HG02885 (cell line): ENCODE data around the gene TMED1.
A peak's percentile ranks its signal among the peaks of the same experiment; 100 is the strongest.
"Not testable (repeated sequence)": the region's sequence is repeated elsewhere in the genome, so short reads cannot be mapped to it uniquely, and the experiment has no call there.

Experiments
- ATAC-seq: cut with Tn5 transposase; IDR thresholded peaks from one replicate; pipeline ENCODE4 v1.9.1; 2021; ENCODE audit warnings: mild to moderate bottlenecking; ENCODE audit not compliant: unreplicated experiment, poor library complexity

TMED1 gene

DNA sequence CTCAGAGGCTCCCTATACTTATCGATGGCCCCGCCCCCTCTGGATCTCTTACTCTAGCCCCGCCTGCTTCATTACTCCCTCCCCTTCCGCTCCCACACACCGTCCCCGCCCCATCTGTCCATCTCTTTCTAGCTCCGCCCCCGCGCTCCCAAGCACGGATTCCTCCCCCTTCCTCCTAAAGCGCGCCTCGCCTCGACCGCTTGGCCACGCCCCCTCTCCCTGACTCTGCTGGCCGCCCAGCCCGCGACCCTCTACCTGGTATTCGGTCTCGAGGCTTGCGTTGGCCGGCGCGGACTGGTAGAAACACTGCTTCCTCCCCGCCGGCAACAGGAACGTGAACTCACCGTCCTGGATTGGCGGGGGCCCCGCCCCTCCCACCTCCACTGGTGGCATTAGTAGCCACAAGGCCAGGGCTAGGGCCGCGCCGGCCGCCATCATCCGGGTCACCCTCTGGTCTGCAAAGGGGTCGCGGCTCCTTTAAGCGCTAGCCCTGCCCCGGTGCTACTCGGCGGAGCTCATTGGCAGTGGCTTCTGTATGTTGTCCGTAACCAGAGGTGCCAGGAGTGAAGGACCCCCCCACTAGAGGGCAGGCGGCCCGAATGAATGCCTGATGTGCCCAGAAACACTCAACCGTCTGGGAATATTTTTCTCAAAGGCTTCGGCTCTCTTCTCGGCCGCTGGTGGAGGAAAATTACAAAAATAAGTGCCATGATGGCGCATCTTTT is at the start of gene TMED1:
Gene TMED1 (minus strand): TSS at position 459 of the 725 bp plus-strand sequence. CDS start 21 bp downstream, at position 438.
- ATAC-seq, result peak; percentile 74

DNA sequence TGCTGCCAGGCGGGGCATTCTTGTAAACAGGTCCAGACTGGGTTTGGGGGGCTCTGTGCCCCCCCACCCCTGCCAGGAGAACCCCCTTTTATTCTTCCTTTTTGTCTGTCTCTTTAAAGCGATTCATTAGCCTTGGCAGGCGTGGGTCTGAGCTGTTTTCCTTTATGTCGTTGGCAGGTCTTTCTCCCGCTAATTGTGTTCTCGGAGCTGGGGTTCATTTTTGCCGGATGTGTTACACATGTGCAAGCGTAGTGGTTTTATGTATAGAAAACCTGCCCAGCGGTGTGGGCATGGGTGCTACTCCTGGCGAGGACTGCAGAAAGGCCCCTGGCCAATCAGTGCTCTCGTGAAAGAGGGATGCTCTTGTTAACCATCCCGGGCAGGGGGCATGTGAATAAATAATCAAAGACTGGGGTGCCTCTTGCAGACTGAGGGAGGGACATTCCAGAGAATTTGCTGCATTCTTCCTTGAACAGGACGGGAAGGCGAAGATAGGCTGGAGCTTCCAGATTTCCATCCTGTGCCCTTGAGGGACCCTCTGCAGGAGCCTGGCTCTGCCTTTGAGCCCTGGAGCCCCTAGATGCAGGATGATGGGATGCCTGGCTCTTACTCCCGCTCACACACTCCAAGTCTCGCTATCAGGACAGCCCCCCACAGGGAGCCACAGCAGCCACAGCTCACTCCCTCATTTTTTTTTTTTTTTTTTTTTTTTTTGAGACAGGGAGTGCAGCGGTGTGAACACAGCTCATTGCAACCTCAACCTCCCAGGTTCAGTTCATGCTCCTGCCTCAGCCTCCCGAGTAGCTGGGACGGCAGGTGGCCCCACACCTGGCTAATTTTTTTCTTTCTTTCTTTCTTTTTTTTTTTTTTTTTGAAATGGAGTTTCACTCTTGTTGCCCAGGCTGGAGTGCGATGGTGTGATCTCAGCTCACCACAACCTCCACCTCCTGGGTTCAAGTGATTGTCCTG is 49.5 kb upstream of the TMED1 start:
- no peak for ATAC-seq

- no peak for ATAC-seq
Measured at GRCh38 chr19:10884274-10884673, 48.3 kb upstream of the TMED1 start.

GRCh38 chr19:10882108-10882457 is 46.1 kb upstream of the TMED1 start:
- no peak for ATAC-seq

DNA sequence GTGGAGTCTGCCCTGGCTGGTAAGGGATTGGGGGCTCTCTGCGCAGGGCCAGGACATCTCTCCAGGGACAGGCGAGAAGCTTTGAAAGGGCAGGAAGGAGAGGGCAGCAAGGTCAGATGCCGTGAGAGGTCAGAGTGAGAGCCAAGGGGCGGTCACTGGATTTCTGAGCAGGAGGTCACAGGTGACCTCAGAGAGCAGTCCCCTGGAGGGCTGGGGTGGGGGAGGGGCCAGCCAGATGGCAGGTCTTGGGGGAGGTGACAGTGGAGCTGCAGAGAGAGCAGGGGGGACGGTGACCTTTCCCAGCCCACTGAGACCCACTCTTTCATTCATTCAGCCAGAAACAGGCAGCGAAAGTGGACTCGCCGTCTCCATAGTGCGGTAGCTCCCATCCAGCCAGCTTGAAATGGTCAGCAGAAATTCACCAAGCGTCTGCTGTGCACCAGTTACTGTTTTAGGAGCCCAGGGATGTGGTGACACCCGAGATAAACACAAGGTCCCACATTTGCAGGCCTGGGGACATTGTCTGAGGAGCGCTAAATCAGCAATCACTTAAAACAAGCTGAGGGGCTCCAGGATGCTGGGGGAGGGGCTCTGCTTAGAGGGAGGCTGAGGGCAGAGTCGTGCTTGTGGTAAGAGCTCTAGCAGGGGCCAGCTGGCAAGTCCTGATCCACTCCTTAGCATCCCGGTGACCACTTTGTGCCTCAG is 45.5 kb upstream of the TMED1 start:
- ATAC-seq, result no peak

DNA sequence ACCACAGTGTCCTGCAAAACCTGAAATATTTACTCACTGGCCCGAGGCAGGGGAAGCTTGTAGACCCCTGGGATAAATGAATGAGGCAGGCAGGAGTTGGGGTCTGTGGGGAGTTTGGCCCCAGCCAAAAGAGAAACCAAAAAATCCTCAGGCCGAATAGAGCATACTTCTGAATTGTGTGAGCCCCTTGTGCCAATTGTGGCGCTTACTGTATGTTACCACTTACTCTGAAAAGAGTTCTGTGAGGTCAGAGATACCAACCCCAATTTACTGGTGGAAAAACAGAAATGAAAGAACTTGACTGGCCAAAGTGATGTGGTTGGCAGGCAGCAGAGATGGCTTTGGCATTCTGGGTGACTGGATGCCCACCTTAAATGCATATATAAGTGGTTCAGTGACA is 42.2 kb upstream of the TMED1 start:
- ATAC-seq, result no peak

DNA sequence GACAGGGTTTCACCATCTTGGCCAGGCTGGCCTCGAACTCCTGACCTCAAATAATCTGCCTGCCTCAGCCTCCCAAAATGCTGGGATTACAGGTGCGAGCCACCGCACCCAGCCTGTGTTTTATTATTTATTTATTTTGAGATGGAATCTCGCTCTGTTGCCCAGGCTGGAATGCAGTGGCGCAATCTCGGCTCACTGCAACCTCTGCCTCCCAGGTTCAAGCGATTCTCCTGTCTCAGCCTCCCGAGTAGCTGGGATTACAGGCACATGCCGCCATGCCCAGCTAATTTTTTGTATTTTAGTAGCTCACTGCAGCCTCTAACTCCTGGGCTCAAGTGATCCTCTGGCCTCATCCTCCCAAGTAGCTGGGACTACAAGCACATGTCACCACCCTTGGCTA is 41.6 kb upstream of the TMED1 start:
- ATAC-seq, result not testable (repeated sequence)

- peak; percentile 60 for ATAC-seq
Measured at GRCh38 chr19:10876459-10877240, 40.6 kb upstream of the TMED1 start.

DNA sequence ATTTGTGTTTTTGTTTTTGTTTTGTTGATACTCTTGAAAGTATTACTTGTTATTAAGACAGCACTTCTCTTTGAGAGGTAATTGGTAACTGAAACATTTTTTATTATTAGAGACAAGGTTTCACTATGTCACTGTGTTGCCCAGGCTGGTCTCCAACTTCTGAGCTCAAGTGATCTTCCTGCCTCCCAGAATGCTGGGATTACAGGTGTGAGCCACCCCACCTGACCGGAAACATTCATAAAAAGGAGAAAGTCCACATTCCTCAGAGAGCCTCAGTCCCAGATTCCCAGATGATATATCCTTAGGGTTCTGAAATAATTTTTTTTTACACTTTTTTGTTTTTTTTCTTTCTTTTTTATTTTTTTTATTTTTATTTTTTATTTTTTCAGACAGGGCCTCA is 38.0 kb upstream of the TMED1 start:
- no peak for ATAC-seq

- no peak for ATAC-seq
Measured at GRCh38 chr19:10872546-10873107, 36.6 kb upstream of the TMED1 start.

- ATAC-seq, result peak; percentile 8
Measured at GRCh38 chr19:10871711-10872545, 35.9 kb upstream of the TMED1 start.

- ATAC-seq, result peak; percentile 80
Measured at GRCh38 chr19:10870955-10871603, 35.1 kb upstream of the TMED1 start, which contains the start of gene CARM1. TSS of gene CARM1 (plus strand) at chr19:10871553. CDS start at chr19:10871703, 150 bp downstream.

DNA sequence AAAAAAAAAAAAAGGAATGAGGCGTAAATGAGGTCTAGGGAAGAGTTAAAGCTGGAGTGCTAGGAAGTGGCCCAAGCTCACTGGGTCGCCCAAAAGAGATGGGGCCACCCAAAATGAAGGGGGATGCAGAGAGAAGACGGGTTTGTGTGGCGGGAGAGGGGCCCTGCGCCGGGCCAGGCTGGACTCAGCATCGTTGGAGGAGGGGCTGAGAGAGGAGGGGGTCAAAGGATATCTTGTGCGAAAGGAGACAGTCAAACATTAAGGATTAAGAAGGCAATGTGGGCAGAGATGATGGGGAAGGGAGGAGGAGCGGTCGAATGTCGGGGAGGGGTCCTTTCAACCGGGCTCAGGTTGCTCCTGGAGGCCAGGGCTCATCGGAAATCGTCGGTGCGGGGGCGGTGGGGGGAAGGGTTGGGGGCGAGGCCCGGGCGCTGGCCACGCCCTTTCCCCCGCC is 34.5 kb upstream of the TMED1 start:
- no peak for ATAC-seq

DNA sequence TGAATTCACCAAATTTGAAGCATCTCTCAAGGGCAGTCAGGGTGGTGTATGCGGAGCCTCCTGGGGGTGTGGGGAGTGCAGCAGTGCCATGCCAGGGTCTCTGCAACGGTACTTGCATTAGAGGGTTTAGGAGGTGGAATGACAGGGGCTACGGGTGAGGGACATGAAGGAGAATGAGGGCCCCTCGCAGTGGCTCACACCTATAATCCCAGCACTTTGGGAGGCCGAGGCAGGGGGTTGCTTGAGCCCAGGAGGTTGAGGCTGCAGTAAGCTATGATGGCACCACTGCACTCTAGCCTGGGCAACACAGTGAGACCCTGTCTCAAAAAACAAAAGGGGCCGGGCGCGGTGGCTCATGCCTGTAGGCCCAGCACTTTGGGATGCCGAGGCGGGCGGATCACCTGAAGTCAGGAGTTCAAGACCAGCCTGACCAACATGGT is 33.9 kb upstream of the TMED1 start:
- not testable (repeated sequence) for ATAC-seq

DNA sequence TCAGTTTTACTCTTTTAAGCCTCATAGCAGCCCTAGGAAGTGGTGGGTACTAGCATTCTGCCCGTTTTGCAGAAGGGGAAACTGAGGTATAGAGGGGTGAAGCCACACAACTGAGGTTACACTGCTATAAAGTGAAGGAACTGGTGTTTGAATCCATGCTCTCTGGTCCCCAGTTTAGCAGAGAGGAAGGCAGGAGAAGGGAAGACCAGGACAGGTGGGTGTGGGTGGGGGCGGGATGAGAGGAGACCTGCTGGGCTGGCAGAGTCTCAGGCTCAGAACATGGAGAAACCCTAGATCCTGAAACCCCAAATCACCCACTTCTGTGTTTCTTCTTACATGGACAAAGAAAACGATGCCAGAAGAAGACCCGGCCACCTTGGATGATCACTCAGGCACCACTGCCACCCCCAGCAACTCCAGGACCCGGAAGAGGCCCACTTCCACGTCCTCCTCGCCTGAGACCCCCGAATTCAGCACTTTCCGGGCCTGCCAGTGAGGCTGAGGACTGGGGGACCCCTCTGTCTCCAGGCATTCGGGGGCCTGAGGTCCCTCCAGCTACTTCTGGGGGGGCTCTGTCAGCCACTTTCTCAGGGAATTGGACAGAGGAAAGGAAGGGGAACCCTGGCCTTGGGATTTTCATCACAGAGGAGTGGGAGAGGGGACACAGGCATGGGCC is 33.0 kb upstream of the TMED1 start:
- no peak for ATAC-seq

GRCh38 chr19:10866495-10866894 is 30.5 kb upstream of the TMED1 start:
- ATAC-seq, result no peak

DNA sequence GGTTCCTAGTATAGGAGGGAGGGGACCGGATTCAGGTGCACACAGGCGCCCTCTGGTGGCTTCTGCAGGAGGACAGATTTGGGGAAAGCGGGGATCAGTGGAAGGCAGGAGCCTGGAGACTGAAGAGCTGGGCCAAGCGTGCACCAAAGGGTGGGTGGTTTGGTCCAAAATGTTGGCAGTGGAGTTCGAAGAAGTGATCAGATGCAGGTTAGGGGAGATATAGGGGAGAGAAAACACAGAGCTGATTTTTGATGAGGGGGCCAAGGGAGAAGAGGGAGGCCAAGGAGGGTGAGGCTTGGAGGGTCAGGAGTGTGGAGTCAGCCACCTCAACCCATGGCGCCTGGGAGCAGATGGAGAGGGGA is 28.5 kb upstream of the TMED1 start:
- peak; percentile 45 for ATAC-seq
